ENCODE results near the gene GPANK1.
"Not testable (repeated sequence)": the region's sequence is repeated elsewhere in the genome, so short reads cannot be mapped to it uniquely, and the experiment has no call there.

Gene GPANK1

DNA sequence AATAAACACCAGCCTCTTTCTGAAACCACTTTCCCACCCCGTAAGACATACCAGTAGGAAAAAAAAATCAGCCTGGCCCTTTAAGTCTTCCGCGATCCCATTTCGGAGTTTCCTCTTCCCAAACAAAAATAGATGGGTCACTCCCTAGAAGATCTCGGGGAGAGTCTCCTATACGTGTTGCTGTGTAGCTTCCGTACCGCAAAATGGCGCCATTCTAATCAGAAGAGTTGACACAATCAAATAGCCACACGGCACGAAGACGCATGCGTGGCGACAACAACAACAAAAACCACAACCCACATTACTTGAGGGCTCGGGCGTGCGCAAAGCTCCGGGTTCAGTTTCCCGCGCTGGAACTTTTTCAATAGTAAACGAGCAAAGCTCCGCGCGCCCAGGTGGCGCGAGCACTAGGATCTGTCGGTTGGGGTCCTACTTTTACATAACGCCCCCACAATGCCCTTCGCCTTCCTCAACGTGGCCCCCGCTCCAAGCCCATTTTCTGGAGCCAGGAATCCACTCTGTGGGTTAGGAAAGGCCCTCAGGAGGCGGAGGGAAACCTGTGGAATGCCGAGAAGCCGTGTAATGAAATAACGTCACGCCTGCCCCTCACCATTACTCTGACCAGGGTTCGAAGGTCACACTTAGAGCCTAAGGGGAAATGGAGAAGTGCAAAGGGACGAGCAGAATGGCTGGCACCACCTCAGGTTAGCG, at the start of gene GPANK1:
Gene GPANK1 (minus strand): TSS at position 208 of the 711 bp plus-strand sequence. CDS start 519 bp downstream, outside the sequence.
- DNase-seq (ENCODE audit: low read depth in 2 of 2): peak; percentile 81 to 87

DNA sequence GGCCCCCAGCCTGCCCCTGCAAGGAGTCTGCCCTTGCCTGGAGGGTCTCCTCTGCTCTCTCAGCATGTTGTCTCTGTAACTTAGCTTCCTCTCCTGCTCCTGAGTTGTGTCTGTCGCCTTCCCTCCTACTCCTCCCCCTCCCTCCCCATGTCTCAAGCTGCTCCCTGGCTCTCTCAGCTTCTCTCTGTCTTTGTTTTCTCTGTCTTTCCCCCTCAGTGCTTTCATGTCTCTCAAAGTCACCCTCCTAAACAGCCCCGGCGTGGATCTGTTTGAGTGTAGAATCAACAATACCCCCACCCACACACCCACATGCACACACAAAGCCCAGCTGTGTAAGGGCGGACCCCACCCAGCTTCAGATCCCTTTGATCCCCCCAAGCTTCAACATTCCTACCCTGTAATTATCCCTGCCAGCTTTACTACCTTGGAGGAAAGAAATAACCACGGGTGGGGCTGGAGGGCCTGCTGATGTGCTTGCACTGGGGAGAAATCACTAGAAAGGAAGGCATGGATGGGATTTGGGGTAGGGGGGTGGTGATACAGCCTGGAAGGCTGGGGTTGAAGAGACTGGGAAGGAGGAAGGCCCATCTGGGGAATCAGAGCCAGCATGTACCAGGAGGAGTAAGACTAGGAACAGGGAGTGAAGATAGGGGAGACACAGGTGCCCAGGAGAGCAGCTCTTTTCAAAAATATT, 49.3 kb upstream of the GPANK1 start:
- no peak for DNase-seq (ENCODE audit: low read depth in 2 of 2)

DNA sequence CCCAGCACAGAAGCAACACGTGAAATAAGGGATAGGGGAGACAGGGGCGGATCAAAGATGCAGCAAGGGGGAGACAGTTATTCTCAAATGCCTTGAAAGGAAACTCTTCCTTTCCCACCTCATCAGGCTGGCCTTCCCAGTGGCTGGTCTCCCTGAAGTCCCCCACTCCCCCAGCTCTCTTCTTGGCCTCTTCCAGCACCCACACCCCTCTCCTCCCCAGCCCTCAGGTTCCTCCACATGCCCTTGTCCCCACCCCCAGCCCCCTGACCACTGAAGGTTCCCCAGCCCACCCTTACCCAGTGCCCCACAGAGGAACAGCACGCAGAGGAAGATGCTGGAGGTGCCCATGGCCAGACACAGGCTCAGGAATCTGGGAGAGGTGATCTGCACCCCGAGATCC, 48.7 kb upstream of the GPANK1 start:
- no peak for DNase-seq (ENCODE audit: low read depth in 2 of 2)

DNA sequence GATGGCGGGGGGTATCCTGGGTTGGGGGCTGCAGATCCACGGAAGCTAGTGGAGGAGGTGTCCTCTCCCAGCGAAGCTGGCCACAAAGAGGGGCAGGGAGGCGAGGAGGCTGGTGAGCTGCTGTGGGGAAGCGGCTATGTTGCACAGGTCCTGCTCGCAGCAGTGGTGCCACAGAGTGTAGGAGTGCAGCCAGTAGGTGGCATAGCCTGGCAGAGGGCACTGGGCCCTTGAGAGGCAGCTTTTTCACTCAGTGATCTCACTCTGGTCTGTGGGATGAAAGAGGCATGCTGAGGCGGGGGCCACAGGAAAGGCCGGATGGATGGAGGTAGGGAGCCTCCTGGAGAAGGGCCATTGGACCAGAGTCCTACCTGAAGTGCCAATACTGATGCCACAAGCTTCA, 47.5 kb upstream of the GPANK1 start:
- no peak for DNase-seq (ENCODE audit: low read depth in 2 of 2)

DNA sequence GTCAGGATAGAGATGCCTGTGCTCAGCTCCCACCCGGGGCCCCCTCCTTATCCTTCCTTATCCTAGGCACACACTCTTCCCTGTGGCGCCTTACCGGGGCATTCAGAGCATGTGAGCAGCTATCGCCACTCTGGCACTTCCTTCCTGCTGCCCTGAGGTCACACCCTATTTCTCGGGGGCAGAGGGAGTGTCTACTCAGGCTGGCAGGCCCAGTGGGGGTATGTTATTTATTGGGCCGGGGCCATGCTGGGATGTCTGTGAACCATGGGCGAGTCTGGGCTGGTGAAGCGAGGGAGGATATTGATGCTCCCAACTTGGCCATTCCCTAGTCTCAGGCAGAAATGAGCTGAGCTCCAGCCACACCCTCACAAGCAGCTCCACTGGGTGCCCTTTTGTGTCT, 46.4 kb upstream of the GPANK1 start:
- no peak for DNase-seq (ENCODE audit: low read depth in 2 of 2)

DNA sequence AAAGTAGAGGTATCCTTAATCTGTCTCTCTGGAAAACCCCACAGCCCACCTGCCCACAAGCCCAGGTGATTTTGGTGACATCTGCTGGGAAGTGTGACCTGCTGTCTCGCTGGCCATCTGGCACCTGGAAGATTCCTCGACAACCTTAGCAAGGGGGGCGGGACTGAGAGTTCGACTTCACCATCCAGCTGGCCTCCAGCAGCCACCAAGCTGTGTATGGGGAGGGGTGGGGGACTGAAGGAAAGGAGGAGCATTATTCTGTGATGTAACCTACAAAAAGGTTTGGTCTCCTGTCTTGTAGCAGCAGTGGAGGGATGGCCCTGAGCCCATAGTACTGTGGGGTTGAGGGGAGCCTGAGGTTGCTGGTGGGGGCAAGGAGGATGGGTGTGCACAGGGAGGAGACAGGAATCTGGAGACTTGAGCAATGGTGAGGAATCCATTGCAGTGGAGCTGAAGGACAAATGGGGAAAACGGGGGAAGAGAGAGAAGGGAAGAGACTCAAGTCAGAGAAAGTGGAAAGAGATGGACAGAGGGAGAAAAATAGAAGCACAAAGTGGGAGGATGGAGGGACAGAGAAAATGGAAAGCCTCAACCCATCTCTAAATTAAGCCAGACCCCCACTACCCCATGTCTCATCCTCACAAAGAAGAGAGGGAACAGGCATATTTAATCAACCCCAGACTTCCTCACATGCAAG, 45.9 kb upstream of the GPANK1 start:
- no peak for DNase-seq (ENCODE audit: low read depth in 2 of 2)

DNA sequence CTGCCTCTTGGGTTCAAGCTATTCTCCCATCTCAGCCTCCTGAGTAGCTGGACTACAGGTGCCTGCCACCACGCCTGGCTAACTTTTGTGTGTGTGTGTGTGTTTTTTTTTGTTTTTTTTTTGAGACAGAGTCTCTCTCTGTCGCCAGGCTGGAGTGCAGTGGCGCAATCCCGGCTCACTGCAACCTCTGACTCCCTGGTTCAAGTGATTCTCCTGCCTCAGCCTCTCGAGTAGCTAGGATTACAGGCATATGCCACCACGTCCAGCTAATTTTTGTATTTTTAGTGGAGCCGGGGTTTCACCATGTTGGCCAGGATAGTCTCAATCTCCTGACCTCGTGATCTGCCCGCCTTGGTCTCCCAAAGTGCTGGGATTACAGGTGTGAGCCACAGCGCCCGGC, 44.4 kb upstream of the GPANK1 start:
- not testable (repeated sequence) for DNase-seq (ENCODE audit: low read depth in 2 of 2)

DNA sequence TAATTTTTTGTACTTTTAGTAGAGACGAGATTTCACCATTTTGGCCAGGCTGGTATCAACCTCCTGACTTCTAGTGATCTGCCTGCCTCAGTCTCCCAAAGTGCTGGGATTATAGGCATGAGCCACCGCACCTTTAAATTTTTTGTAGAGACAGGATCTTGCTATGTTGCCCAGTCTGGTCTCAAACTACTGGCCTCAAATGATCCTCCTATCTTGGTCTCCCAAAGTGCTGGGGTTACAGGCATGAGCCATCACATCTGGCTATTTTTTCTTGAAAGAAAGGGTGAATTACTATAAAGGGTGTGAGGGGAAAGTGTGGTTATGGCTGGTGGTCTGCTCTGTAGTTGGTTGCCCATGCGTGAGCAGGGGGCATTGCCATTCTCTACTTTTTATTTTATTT, 43.4 kb upstream of the GPANK1 start:
- DNase-seq (ENCODE audit: low read depth in 2 of 2): no peak

DNA sequence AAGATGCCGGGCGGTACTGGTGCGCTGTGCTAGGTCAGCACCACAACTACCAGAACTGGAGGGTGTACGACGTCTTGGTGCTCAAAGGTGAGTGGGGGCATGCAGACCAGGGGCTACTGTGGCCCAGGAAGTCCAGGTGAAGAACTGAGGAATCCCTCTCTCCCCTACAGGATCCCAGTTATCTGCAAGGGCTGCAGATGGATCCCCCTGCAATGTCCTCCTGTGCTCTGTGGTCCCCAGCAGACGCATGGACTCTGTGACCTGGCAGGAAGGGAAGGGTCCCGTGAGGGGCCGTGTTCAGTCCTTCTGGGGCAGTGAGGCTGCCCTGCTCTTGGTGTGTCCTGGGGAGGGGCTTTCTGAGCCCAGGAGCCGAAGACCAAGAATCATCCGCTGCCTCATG, 42.9 kb upstream of the GPANK1 start:
- DNase-seq (ENCODE audit: low read depth in 2 of 2): no peak

DNA sequence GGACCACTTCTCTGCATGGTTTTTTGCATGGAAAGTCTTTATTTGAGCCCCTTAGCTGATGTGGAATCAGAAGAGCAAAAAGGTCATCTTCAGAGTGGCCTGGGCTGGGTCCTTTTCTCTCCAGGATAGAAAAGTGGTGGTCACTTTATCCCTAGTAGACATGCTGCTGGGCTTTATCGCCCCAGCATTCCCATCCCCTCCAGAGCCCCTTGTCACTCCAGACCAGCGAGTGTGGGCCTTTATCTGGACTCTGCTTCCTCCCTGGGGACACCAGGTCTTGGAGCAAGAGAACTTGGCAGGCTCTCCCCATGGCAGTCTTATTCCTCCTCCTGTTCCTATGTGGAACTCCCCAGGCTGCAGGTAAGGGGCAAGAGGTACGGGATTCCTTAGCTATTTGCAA, 41.8 kb upstream of the GPANK1 start, which contains the start of gene LY6G6F:
Gene LY6G6F (plus strand): TSS at position 268 of the 400 bp plus-strand sequence. CDS start 41 bp downstream, at position 309.
- no peak for DNase-seq (ENCODE audit: low read depth in 2 of 2)

DNA sequence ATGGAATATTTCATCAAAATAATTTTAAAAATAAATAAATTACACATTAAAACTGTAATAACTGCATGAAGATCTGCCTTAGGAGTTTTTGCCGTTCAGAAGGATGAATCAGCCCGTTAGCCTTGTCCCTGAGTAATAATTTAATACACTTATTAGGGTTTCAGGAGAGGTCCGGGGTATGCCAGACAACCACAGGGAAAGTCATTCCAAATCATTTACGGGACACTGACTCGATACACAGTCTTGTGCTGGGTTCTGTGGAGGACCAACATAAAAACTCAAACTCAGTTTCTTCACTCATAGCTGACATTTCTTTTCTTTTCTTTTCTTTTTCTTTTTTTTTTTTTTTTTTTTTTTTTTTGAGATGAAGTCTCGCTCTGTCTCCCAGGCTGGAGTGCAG, 41.1 kb upstream of the GPANK1 start:
- no peak for DNase-seq (ENCODE audit: low read depth in 2 of 2)

DNA sequence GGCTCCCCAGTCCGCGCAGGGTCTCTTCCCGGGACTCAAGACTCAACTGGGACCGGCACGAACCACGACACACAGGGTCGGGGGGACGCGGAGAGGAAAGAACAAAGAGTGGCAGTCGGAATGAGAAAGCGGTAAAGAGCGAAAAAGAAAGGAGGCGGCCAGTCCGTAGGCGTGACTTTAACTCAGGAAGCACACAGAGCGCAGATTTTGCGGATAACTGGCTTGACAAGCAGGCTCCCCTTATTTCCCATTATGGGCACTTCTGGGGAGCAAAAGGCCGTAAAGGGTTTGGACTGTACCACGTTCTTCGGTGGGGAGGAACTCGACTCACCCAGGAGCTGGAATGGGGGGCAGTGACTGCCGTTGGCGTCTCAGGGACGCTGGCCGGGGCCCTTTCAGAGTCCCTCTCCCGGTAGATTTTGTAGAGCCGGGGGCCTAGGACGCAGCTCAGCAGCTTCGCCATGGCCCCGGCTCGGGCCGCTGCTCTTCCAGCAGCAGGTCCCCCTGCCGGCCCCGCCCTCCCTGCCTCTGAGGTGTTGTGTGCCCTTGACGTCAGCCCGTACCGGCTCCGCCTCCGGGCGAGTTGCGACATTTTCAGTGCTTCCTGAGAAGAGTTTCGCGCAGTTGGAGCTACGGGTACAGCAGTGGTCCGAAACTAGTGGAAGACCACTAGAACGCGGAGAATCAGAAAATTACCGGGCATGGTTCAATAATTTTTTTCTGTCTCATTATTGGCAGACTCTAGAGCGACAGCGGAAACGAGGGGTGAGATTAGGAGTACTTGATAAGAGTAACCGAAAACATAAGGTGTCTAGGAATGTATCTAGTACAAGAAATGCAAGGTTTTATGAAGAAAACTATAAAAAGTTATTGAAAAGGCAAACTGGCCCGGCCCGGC, 38.3 kb upstream of the GPANK1 start, which contains the start of gene ABHD16A:
Gene ABHD16A (minus strand): TSS at position 506 of the 898 bp plus-strand sequence. CDS start 43 bp downstream, at position 463.
- peak; percentile 90 to 98 for DNase-seq (ENCODE audit: low read depth in 2 of 2)

DNA sequence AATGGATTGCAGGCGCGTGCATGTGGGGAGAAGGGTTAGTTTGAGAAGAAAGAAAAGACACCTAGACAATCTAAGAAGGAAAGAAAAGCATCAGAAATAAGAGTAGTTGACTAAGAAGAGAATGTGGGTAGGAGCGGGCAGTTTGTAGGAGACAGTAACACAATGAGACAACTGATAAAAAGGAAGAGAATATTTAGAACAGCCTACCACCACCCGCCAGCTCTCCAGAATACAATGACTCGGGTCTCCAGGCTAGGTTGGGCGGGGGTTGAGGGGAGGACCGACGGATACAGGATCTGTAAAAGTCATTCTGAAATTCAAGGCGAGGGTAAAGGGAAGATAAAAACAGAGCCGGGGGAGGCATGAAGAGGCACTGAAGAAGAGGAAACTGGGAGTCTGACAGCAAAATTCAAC, 37.6 kb upstream of the GPANK1 start:
- DNase-seq (ENCODE audit: low read depth in 2 of 2): peak in 1 of 2 experiments; percentile 24

DNA sequence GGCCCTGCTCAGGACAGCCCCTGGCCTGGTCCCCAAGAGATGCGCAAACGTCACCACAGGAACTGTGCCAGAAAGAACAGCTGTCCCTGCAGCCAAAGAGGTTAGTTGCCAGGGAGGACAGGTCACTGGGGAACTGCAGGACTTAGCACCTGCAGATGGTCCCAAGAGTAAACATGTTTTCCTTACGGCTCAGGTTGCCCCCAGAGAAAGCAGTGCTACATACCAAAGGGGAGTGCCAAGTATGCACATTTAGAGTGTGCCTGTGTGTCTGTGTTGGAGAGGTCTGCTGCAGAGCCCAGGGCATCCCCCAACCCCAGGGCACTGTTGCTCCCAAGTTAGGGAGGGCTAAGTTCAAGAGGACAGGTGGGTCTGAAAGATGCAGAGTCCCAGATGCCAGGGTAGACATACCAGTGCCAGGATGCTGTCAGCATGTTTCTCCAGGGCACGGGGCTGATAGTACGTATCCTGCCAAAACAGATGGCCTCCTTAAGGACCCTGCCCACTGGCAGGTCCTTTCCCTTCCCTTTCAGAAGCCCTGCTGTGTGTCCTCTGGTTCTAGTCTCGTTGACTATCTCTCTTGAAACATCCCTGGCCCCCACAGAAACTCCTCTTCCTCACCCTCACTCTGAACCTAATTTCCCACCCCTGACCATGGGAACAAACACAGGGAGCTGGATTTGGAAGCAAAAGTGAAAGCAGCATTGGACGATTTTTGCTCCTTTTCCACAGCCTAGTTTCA, 37.0 kb upstream of the GPANK1 start:
- DNase-seq (ENCODE audit: low read depth in 2 of 2): no peak

DNA sequence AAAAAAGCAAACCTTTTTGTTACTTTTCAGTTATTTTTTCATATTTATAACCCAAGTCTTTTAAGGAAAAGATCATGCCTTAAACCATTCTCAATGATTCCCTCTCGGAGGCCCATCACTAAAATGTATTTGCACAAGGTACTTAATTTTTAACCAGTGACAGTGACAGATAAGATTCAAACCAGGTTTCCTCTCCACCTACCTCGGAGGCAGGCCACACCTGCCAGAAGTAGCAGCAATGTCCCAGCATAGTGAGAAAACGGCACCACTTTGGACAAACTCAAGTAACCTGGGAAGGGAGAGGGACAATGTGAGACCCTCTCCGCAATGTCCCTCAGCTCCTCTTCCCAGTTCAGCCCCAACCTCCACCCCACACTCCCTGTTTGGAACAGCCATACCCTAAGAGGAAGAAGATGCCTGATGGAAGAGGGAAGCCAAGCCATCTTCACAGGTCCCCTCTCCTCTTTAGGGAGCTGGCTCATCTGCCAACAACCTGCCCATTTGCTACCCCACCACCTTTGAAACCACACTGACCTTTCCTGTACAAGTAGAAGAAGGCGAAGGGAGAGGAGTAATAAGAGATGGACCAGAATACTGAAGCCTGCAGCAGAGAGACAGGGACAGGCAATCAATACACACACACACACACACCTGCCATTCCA, 36.1 kb upstream of the GPANK1 start:
- DNase-seq (ENCODE audit: low read depth in 2 of 2): no peak

DNA sequence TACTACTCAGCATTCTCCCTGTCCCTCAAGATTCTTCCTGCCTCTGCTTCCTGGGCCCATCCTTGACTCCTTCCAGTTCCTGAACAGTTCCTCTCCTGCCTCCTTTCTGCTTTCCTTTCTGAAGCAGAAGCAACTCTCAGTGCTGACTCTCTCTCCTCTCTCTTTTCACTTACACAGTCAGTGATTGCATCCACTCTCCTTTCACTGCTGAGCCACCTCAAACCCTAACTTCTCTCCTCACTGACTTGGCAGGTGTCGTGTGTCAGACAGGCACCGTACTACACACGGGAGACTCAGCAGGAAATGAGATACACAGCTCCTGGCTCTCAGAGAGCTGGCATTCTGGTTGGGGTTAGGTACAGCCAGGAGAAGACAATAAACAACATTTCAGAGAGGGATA, 32.8 kb upstream of the GPANK1 start:
- no peak for DNase-seq (ENCODE audit: low read depth in 2 of 2)

DNA sequence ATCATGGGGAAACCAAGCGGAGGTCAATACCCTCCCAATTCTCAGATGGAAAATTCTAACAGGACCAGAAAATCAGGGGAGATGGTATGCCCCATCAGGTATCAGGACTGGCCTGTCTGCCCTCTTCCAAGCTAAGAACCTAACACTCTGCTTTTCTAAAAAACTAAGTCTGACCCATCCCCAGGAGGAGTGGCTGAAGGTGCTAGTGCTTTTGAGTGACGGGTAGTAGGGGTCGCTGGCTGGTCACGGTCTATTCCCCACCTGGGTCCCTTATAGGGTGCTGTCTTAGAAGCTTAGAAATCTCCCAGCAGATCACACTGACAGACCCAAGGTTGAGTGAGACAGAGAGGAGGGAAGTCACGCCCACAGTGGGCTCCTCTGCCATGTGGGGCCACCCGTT, 28.7 kb upstream of the GPANK1 start:
- DNase-seq (ENCODE audit: low read depth in 2 of 2): no peak

DNA sequence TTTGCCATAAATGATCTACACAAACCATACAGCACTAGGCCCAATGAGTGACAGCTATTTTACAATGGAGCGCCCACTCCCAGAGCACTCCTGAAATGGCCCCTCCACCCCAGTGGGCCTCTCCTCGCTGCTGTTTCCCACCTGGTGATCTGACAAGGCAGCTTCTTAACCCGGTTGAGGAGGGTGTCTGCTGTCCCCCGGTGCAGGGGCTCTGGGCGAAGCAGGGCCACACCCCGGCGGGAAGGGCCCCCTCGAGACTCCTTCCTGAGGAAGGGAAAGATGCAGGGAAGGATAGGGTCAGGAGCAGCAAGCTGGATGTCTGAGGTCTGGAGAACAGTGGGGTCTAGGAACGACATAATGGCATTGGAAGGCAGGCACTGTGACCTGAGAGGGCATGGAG, 28.1 kb upstream of the GPANK1 start:
- no peak for DNase-seq (ENCODE audit: low read depth in 2 of 2)

DNA sequence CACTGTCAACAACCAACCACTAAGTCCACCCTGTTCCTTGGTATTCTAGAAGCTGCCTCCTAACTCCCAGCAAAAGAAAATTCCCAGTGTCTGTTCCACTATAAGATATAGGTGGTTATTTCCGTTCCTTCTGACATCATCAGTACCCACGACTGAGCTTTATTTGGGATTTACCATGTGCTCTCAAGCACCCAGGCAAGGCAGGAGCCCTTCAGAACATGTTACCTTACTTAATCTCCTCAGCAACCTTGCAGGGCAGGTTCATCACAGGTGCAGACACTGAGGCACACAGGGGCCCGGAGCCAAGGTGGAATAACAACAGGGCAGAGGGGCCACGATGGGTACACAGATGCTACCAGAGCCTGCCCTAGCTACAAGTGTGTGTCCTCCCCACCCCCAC, 27.6 kb upstream of the GPANK1 start:
- DNase-seq (ENCODE audit: low read depth in 2 of 2): no peak

DNA sequence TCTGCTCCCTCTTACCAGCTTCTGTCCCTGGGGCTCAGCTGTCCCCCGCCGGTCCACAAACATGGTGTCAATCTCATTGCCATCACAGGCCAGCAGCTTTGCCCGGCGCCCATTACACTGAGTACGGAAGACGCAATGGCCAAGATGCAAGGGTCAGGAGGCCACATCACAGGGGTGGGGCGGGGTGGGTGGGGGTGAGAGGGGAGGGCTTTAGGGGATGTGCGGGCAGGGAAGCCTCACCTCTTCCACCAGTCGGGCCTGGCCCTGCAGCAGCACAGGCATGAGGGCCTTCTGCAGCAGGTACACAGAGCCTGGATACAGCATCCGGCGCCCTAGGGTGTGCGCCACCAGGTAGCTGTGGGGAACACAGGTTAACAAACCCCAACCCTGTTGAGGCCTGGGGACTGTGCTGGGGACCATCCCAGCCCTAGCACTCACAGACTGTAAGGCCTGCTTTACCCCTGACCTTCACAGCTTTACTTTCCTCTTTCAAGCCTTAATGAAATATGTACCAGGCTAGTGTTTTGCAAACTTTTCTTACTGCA, 26.8 kb upstream of the GPANK1 start:
- DNase-seq (ENCODE audit: low read depth in 2 of 2): no peak
